ENCODE data around the gene MLXIP. TPM values are rescaled to one million over a fixed set of nuclear protein-coding genes. Genes with fewer than 3 reads are reported as not detected.
A peak's percentile ranks its signal among the peaks of the same experiment; 100 is the strongest.

MLXIP gene
- total RNA-seq, 1 donor from 2014 or later, result 48.7 TPM

GRCh38 chr12:122079033-122079531, 526 bp downstream of the MLXIP start:
- H3K27me3 Mint-ChIP-seq, result peaks cover 27% of the 10 kb centered on the region
- no peaks in the 10 kb centered on the region for H3K9me3 Mint-ChIP-seq (ENCODE audit: low read depth)
- peaks cover 8% of the 10 kb centered on the region for H3K36me3 Mint-ChIP-seq (ENCODE audit: insufficient read depth)
- peak overlapping the region; percentile 81 for H3K27ac Mint-ChIP-seq
- peaks cover 29% of the 10 kb centered on the region for H3K4me1 Mint-ChIP-seq (ENCODE audit: low read depth)
- peak overlapping the region; percentile 85 for H3K4me3 Mint-ChIP-seq (ENCODE audit: low read depth)
- DNase-seq (ENCODE audit: low spot score, unreplicated experiment), result no peak
- no peak for TF ChIP-seq CTCF (IDR thresholded peaks at IDR 0.05; ENCODE audit: unreplicated experiment)

- H3K9me3 Mint-ChIP-seq (ENCODE audit: low read depth), result no peaks in the 10 kb centered on the region
- DNase-seq (ENCODE audit: low spot score, unreplicated experiment), result no peak
- H3K36me3 Mint-ChIP-seq (ENCODE audit: insufficient read depth), result peaks cover 10% of the 10 kb centered on the region
- peak overlapping the region; percentile 81 for H3K27ac Mint-ChIP-seq
- H3K27me3 Mint-ChIP-seq, result peaks cover 27% of the 10 kb centered on the region
- H3K4me1 Mint-ChIP-seq (ENCODE audit: low read depth), result peaks cover 29% of the 10 kb centered on the region
- no peak for TF ChIP-seq CTCF (IDR thresholded peaks at IDR 0.05; ENCODE audit: unreplicated experiment)
- H3K4me3 Mint-ChIP-seq (ENCODE audit: low read depth), result peak overlapping the region; percentile 85
These were observed 1.1 kb downstream of the MLXIP start for GRCh38 chr12:122079532-122080081.

- DNase-seq (ENCODE audit: low spot score, unreplicated experiment), result no peak
- Mint-ChIP-seq H3K9me3 (ENCODE audit: low read depth) (no peaks in the 10 kb centered on the region), H3K27ac (peak overlapping the region; percentile 57), H3K27me3 (peaks cover 26% of the 10 kb centered on the region), H3K4me3 (ENCODE audit: low read depth) (peak overlapping the region; percentile 85), H3K36me3 (ENCODE audit: insufficient read depth) (peaks cover 12% of the 10 kb centered on the region), H3K4me1 (ENCODE audit: low read depth) (peaks cover 29% of the 10 kb centered on the region)
- TF ChIP-seq CTCF (IDR thresholded peaks at IDR 0.05; ENCODE audit: unreplicated experiment), result no peak
These were observed 1.9 kb downstream of the MLXIP start for GRCh38 chr12:122080149-122081082.

GRCh38 chr12:122081083-122081696, 2.6 kb downstream of the MLXIP start:
- peak overlapping the region; percentile 27 for H3K4me3 Mint-ChIP-seq (ENCODE audit: low read depth)
- no peaks in the 10 kb centered on the region for H3K9me3 Mint-ChIP-seq (ENCODE audit: low read depth)

More at GRCh38 chr12:122081083-122081696, 2.6 kb downstream of the MLXIP start:
- peaks cover 23% of the 10 kb centered on the region for H3K27me3 Mint-ChIP-seq
- no peak for DNase-seq (ENCODE audit: low spot score, unreplicated experiment)
- no peak overlapping the region for H3K27ac Mint-ChIP-seq
- H3K4me1 Mint-ChIP-seq (ENCODE audit: low read depth), result peaks cover 29% of the 10 kb centered on the region
- peaks cover 16% of the 10 kb centered on the region for H3K36me3 Mint-ChIP-seq (ENCODE audit: insufficient read depth)
- no peak for TF ChIP-seq CTCF (IDR thresholded peaks at IDR 0.05; ENCODE audit: unreplicated experiment)
